Stimulated activated naive CD4-positive, alpha-beta T cell (primary cell): ENCODE data around the gene PFKL.
"Not testable (repeated sequence)": the region's sequence is repeated elsewhere in the genome, so short reads cannot be mapped to it uniquely, and the experiment has no call there.

Experiments
- DNase-seq, 6 experiments: peaks; one replicate each; lab custom pipeline; 2025; lab: John Stamatoyannopoulos, UW

The PFKL gene

DNA sequence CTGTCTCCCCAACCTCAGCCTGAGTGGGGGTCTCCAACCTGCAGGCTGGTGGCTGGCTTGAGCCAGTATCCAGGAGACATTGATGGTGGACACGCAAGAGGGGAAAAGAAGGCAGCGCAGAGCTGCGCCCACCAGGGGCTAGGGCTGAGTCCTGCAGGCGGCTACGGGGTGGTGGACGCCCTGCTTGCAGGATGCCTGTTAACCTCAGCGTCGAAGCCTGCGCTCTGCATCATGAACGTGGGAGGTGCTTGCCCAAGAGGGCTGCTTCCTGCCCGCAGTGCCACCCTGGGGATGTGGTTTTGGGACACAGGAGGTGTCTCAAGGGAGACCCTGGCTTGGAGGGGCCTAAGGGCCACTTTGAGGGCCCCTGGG lies 27.7 kb downstream of the PFKL start:
- DNase-seq: no peak

- DNase-seq: no peak
Measured at GRCh38 chr21:44328242-44328895, 28.5 kb downstream of the PFKL start.

- no peak for DNase-seq
Measured at GRCh38 chr21:44329086-44329889, 29.4 kb downstream of the PFKL start.

- no peak for DNase-seq
Measured at GRCh38 chr21:44329971-44330681, 30.3 kb downstream of the PFKL start.

DNA sequence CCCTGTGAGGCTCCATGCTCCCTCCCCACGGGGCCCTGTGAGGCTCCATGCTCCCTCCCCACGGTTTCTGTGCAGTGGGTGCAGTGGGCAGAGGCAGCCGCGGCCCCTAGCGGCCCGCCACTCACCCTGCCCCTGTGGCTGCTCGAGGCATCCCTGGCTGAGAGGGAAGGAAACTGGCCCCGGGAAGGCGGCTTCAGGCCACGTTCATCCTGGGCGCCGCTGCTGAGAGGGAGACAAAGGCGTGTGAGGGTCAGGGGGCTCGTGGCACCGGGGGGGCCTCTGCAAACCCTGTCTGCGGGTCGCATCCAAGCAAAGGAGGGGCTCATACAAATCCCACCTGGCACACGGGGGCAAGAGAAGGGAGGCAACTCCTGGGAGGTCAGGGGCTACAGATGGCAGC lies 30.8 kb downstream of the PFKL start:
- DNase-seq: no peak

DNA sequence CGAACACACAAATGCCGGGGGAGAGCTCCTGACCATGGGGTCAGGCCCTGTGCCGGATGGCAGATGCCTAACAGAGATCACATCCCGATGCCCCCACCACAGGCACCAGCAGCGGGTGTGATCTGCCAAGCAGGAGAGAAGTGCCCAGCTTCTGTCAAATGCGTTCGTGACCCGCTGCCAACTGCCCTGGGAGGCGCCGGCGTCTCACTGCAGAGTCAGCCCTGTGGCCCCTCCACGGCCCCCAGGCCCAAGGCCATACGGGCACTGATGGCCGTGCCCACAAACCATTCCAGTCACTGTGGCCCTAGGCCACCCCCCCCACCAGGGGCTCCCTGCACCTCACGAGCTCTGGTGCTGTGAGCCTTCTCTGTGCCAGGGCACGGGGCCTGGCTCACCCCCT lies 31.4 kb downstream of the PFKL start:
- peak in 1 of 6 experiments; percentile 12 for DNase-seq

DNA sequence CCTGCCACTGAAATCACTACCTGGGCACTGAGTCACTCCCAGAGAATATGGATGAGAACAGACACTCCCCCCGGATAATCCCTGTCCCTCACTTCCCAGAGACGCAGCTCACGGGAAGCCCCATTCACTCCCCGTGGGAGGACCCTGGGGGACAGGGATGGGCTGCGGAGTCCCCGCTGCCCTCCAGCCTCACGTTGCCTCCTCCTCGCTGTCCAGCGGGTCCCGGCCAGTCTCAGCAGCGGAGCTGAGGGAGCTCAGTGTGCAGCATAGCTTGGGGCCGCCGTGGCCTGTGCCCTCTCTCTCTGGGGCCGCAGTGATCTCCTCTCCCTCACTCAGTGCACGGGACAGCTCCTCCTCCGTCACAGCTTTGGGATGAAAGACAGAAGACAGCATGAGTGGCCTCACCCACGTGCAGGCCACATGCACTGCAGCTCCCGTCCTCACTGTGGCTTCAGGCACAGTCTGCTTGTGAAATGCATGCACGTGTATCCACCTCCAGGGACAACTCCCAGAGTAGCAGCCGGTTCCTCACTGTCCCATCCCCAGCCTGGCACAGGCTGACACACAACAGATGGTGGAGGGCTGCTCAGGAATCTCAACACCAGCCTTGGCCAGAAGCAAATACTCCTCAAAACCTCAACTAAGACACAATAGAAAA lies 31.9 kb downstream of the PFKL start:
- no peak for DNase-seq

DNA sequence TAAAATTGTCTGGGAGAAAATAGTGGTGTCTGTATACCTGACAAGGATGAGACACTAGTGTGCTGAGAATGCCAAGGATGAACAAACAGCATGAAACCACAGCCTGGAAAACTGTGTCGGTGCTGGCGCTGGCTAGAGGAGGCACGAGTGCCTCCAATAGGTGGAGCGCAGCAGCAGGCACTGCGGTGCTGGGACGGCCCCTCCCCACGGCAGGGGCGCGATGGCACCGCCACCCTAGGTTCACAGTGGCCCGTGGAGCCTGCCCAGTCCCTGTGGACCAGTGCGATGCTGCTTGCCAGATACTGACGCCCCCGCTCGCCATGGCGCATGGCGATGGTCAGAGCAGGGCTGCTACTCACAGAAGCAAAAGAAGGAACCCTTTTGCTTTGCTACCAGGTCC lies 32.5 kb downstream of the PFKL start:
- no peak for DNase-seq

DNA sequence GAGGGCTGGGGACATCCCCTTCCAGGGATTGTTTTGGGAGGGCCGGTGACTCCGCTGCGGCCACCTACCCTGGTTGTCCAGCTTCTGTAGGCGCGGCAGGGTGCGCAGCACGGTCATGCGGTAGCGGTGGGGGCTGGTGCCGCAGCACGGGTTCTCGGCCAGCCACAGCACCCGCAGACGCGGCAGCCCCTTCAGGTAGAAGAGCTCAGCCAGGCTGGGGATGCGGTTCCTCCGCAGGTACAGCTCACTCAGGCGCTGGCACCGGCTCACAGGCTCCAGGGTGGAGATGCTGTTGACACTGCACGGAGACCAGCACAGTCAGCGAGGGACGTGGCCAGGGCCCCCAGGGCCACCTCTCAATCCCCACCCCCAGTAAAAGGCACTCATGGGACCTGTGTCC lies 33.1 kb downstream of the PFKL start:
- DNase-seq: no peak

- no peak for DNase-seq
Measured at GRCh38 chr21:44333509-44334328, 33.9 kb downstream of the PFKL start.

- DNase-seq: no peak
Measured at GRCh38 chr21:44334329-44335030, 34.6 kb downstream of the PFKL start.

GRCh38 chr21:44335266-44336059 lies 35.6 kb downstream of the PFKL start:
- no peak for DNase-seq

DNA sequence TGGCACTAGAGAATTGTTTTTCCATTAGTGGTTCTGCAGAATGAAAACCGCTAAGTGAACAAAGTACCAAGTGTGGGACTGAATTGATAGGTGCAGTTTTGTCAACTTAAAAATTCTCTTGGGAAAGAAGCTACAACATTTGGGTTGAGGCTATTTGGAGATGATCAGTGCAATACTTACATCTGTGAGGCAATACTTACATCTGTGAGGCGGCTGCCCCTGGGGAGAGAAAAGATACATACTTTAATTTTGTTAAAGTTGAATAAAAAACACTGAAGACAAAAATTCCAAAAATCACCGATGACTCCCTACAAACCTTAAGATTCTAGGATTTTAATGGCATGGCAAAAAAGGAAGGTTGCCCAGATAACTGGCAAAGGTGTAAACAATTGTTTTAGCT lies 37.6 kb downstream of the PFKL start:
- no peak for DNase-seq

GRCh38 chr21:44337941-44338895 lies 38.4 kb downstream of the PFKL start:
- DNase-seq: peak in 5 of 6 experiments; percentile 56 to 71 (median 60)

DNA sequence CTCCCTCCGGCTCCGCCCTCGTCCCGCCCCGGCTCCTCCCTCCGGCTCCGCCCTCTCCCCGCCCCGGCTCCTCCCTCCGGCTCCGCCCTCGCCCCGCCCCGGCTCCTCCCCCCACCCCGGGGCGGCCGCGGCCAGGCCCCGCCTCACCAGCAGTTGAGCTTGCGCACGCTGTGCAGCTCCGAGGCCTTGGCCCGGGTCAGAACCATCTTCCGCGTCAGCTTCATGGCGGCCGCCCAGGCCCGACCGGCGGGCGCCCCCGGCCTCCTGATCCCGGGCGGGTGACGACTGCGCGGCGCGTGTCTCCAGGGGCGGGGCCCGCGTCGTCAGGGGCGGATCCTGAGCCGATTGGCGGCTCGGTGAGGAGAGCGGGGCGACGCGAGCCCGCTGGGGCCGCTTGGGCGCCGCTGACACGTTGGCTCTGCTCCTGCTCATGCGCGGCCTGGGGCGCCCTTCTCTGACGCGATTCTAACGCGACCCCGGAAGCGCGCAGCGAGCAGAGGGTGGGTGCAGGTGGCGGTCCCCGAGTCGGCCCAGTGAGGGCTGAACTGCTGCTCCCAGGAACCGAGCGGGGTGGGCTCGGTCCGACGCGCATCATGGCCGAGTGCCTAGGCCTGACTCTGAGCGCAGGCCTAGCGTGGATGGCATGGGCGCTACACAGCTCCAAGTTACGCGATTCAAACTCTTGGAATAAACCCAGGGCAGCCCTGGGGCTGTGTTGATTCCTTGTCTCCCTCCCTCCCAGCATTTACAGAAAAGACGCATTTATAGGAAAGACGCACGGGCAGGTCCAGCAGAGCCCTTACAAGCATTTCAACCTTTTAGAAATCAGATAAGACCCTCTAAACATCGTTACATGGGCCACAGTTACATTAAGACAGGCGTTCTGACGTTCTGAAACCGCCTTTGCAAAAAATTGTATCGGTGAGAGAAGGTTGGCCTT lies 39.4 kb downstream of the PFKL start, which contains the start of gene CFAP410:
CFAP410 (minus strand) TSS at position 420 of the 940 bp plus-strand sequence; CDS start at position 224, 196 bp downstream.
- peak; percentile 93 to 97 (median 94) for DNase-seq

DNA sequence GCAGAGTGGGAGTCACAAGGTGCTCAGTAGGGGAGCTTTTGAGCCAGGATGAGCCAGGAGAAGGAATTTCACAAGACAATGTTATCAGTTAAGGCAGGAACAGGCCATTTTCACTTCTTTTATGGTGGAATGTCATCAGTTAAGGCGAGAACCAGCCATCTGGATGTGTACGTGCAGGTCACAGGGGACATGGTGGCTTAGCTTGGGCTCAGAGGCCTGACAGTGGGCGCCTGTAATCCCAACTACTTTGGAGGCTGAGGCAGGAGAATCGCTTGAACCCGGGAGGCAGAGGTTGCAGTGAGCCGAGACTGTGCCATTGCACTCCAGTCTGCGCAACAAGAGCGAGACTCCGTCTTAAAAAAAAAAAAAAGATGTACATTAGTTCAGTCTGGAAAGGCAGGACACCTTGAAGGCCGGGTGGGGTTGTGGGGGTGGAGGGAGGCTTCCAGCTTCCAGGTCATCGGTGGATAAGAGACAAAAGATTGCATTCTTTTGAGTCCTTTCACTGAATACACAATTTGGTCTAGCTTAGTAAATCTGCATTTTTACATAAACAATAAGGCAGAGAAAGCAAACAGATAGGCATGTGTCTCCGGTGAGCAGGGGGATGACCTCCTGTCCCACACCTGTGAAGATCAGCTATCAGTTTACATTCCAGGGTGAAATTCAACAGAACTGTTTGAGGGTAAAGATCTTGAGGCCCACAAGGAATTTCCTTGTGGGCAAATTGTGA lies 42.0 kb downstream of the PFKL start:
- not testable (repeated sequence) for DNase-seq

GRCh38 chr21:44342981-44343380 lies 43.1 kb downstream of the PFKL start:
- not testable (repeated sequence) for DNase-seq
